ENCODE results near the gene HSPA6. TPM values are rescaled to one million over a fixed set of nuclear protein-coding genes. Genes with fewer than 3 reads are reported as not detected.
A peak's percentile ranks its signal among the peaks of the same experiment; 100 is the strongest.
"Not testable (repeated sequence)": the region's sequence is repeated elsewhere in the genome, so short reads cannot be mapped to it uniquely, and the experiment has no call there.

The HSPA6 gene
- total RNA-seq, 1 donor = 0.54 TPM

- no peak for DNase-seq (ENCODE audit: low read depth in 2 of 3, low spot score in 2 of 3)
These were observed 7.8 kb downstream of the HSPA6 start for GRCh38 chr1:161531986-161532643.

GRCh38 chr1:161532644-161533567 lies 8.6 kb downstream of the HSPA6 start:
- DNase-seq (ENCODE audit: low read depth in 2 of 3, low spot score in 2 of 3) = not testable (repeated sequence)

GRCh38 chr1:161537068-161537669 lies 12.8 kb downstream of the HSPA6 start:
- DNase-seq (ENCODE audit: low read depth in 2 of 3, low spot score in 2 of 3) = not testable (repeated sequence)

GRCh38 chr1:161538925-161539479 lies 14.7 kb downstream of the HSPA6 start:
- not testable (repeated sequence) for DNase-seq (ENCODE audit: low read depth in 2 of 3, low spot score in 2 of 3)

- peak; percentile 76 to 90 (median 77) for DNase-seq (ENCODE audit: low read depth in 2 of 3, low spot score in 2 of 3)
These were observed 15.6 kb downstream of the HSPA6 start for GRCh38 chr1:161539731-161540569.

- peak in 1 of 3 donors; percentile 48 for DNase-seq (ENCODE audit: low read depth in 2 of 3, low spot score in 2 of 3)
These were observed 16.2 kb downstream of the HSPA6 start for GRCh38 chr1:161540570-161540960.

GRCh38 chr1:161542091-161542559 lies 17.8 kb downstream of the HSPA6 start:
- peak in 1 of 3 donors; percentile 63 for DNase-seq (ENCODE audit: low read depth in 2 of 3, low spot score in 2 of 3)

GRCh38 chr1:161543125-161543524 lies 18.8 kb downstream of the HSPA6 start:
- DNase-seq (ENCODE audit: low read depth in 2 of 3, low spot score in 2 of 3) = not testable (repeated sequence)

GRCh38 chr1:161545005-161545731 lies 20.8 kb downstream of the HSPA6 start:
- not testable (repeated sequence) for DNase-seq (ENCODE audit: low read depth in 2 of 3, low spot score in 2 of 3)

GRCh38 chr1:161547995-161548741 lies 23.8 kb downstream of the HSPA6 start:
- DNase-seq (ENCODE audit: low read depth in 2 of 3, low spot score in 2 of 3) = not testable (repeated sequence)

GRCh38 chr1:161548749-161549406 lies 24.5 kb downstream of the HSPA6 start:
- DNase-seq (ENCODE audit: low read depth in 2 of 3, low spot score in 2 of 3) = not testable (repeated sequence)

GRCh38 chr1:161549652-161550051 lies 25.3 kb downstream of the HSPA6 start, which contains the start of gene FCGR3A:
TSS of gene FCGR3A (minus strand) at chr1:161549818. CDS start at chr1:161549736, 82 bp downstream.
- no peak for DNase-seq (ENCODE audit: low read depth in 2 of 3, low spot score in 2 of 3)

- DNase-seq (ENCODE audit: low read depth in 2 of 3, low spot score in 2 of 3) = not testable (repeated sequence)
These were observed 26.6 kb downstream of the HSPA6 start for GRCh38 chr1:161550942-161551341.

- DNase-seq (ENCODE audit: low read depth in 2 of 3, low spot score in 2 of 3) = not testable (repeated sequence)
These were observed 29.3 kb downstream of the HSPA6 start for GRCh38 chr1:161553631-161554030.

GRCh38 chr1:161554340-161554739 lies 30.0 kb downstream of the HSPA6 start:
- DNase-seq (ENCODE audit: low read depth in 2 of 3, low spot score in 2 of 3) = not testable (repeated sequence)

GRCh38 chr1:161554815-161555417 lies 30.6 kb downstream of the HSPA6 start:
- DNase-seq (ENCODE audit: low read depth in 2 of 3, low spot score in 2 of 3) = not testable (repeated sequence)

- not testable (repeated sequence) for DNase-seq (ENCODE audit: low read depth in 2 of 3, low spot score in 2 of 3)
These were observed 31.8 kb downstream of the HSPA6 start for GRCh38 chr1:161556143-161556542.
